Neural cell (in vitro differentiated cells): ENCODE data around the gene MAB21L3. TPM values are rescaled to one million over a fixed set of nuclear protein-coding genes. Genes with fewer than 3 reads are reported as not detected.
"Not testable (repeated sequence)": the region's sequence is repeated elsewhere in the genome, so short reads cannot be mapped to it uniquely, and the experiment has no call there.

ENCODE experiments used
- H2AFZ ChIP-seq: fragments of 200-600, 300-800 bp; sonication (generic), shearing (Covaris generic); 2 replicates; pipeline ENCODE4 v1.6.0; 2014; ENCODE audit warnings: low read depth, mild to moderate bottlenecking, antibody characterized with exemption, low read length, moderate library complexity
- H3F3A ChIP-seq: fragments of 200-600 bp; shearing (Covaris generic); 2 replicates; pipeline ENCODE4 v1.6.1; 2016; ENCODE audit warnings: mild to moderate bottlenecking, moderate library complexity, mixed read lengths, antibody characterized with exemption, low read length; ENCODE audit not compliant: insufficient read depth, poor library complexity, severe bottlenecking
- H3K27ac ChIP-seq: fragments of 200-600, 300-800 bp; sonication (generic), shearing (Covaris generic); 2 replicates; pipeline ENCODE4 v1.5.1; 2014; ENCODE audit warnings: mild to moderate bottlenecking, low read length, moderate library complexity
- H3K27me3 ChIP-seq: fragments of 300-800, 200-600 bp; sonication (generic), shearing (Covaris generic); 2 replicates; pipeline ENCODE4 v1.6.0; 2014; ENCODE audit warnings: mild to moderate bottlenecking, low read depth, low read length, moderate library complexity; ENCODE audit not compliant: insufficient read depth
- H3K36me3 ChIP-seq: fragments of 300-800, 200-600 bp; sonication (generic), shearing (Covaris generic); 2 replicates; pipeline ENCODE4 v1.5.1; 2014; ENCODE audit warnings: mild to moderate bottlenecking, antibody characterized with exemption, low read length, moderate library complexity; ENCODE audit not compliant: insufficient read depth
- H3K4me2 ChIP-seq: fragments of 300-800, 200-600 bp; sonication (generic), shearing (Covaris generic); 2 replicates; pipeline ENCODE4 v1.6.0; 2014; ENCODE audit warnings: mild to moderate bottlenecking, low read length
- H3K4me3 ChIP-seq: fragments of 300-800, 200-600 bp; sonication (generic), shearing (Covaris generic); 2 replicates; pipeline ENCODE4 v1.5.1; 2014; ENCODE audit warnings: mild to moderate bottlenecking, low read length, moderate library complexity
- H3K79me2 ChIP-seq: fragments of 200-600 bp; shearing (Covaris generic); replicated peaks from 2 replicates; pipeline ENCODE4 v1.6.0; 2014; ENCODE audit warnings: mild to moderate bottlenecking, low read length, moderate library complexity; ENCODE audit not compliant: insufficient read depth
- H3K9ac ChIP-seq: fragments of 300-800, 200-600 bp; sonication (generic), shearing (Covaris generic); 2 replicates; pipeline ENCODE4 v1.6.1; 2016; ENCODE audit warnings: mild to moderate bottlenecking, low read length, mixed read lengths
- H3K9me2 ChIP-seq: fragments of 200-600 bp; shearing (Covaris generic); 2 replicates; pipeline ENCODE4 v1.6.1; 2016; ENCODE audit warnings: mild to moderate bottlenecking, low read length, mixed read lengths; ENCODE audit not compliant: insufficient read depth
- H3K9me3 ChIP-seq: fragments of 200-600, 300-800 bp; sonication (generic), shearing (Covaris generic); 2 replicates; pipeline ENCODE4 v1.6.1; 2016; ENCODE audit warnings: mild to moderate bottlenecking, mixed run types, low read length, moderate library complexity, mixed read lengths
- H4K20me1 ChIP-seq: fragments of 200-600 bp; shearing (Covaris generic); 2 replicates; pipeline ENCODE4 v1.6.1; 2016; ENCODE audit warnings: mild to moderate bottlenecking, mixed run types; ENCODE audit not compliant: insufficient read depth
- EP300 ChIP-seq: fragments of 450-650 bp; conservative IDR thresholded peaks from 2 replicates; pipeline ENCODE4 v1.6.1; 2014; ENCODE audit warnings: antibody characterized with exemption, mild to moderate bottlenecking, moderate library complexity; ENCODE audit not compliant: poor library complexity, severe bottlenecking
- EZH2 ChIP-seq: fragments of 200-600, 300-800 bp; shearing (Covaris generic), sonication (generic); IDR thresholded peaks from 2 replicates; pipeline ENCODE4 v1.6.1; 2014; ENCODE audit warnings: antibody characterized with exemption, low read length, borderline replicate concordance, mild to moderate bottlenecking; ENCODE audit not compliant: insufficient read depth, poor library complexity, severe bottlenecking
- MXI1 ChIP-seq: fragments of 450-650 bp; conservative IDR thresholded peaks from 2 replicates; pipeline ENCODE4 v1.6.1; 2014; ENCODE audit warnings: antibody characterized with exemption, mild to moderate bottlenecking; ENCODE audit not compliant: poor library complexity, severe bottlenecking
- POLR2AphosphoS5 ChIP-seq: IDR thresholded peaks from 2 replicates; pipeline ENCODE4 v1.6.1; 2012
- RAD21 ChIP-seq: fragments of 450-650 bp; conservative IDR thresholded peaks from 2 replicates; pipeline ENCODE4 v1.6.1; 2014; ENCODE audit warnings: antibody characterized with exemption, mild to moderate bottlenecking, moderate library complexity
- SMC3 ChIP-seq: fragments of 450-650 bp; conservative IDR thresholded peaks from 2 replicates; pipeline ENCODE4 v1.6.1; 2014; ENCODE audit warnings: antibody characterized with exemption, mild to moderate bottlenecking, moderate library complexity; ENCODE audit not compliant: poor library complexity
- TAF1 ChIP-seq: IDR thresholded peaks from 2 replicates; pipeline ENCODE4 v1.6.1; 2012; ENCODE audit warnings: low read depth
- polyA plus RNA-seq: library from polyadenylated mRNA; depleted of rRNA; stranded (reverse); fragments of >200 nt; gene quantifications from 2 replicates; pipeline ENCODE4 v1.2.3, GENCODE V29; 2014
- TF ChIP-seq, protein P1 (sequence below): IDR thresholded peaks from 2 replicates; pipeline ENCODE4 v1.6.1; 2012; ENCODE audit warnings: borderline replicate concordance
- TF ChIP-seq, protein P2 (sequence below): fragments of 450-650 bp; IDR thresholded peaks from 2 replicates; pipeline ENCODE4 v1.5.1; 2014; ENCODE audit warnings: antibody characterized with exemption, mild to moderate bottlenecking, moderate library complexity; ENCODE audit not compliant: poor library complexity, severe bottlenecking

Gene MAB21L3
- polyA plus RNA-seq, 1 donor from 2014 or later: not detected

DNA sequence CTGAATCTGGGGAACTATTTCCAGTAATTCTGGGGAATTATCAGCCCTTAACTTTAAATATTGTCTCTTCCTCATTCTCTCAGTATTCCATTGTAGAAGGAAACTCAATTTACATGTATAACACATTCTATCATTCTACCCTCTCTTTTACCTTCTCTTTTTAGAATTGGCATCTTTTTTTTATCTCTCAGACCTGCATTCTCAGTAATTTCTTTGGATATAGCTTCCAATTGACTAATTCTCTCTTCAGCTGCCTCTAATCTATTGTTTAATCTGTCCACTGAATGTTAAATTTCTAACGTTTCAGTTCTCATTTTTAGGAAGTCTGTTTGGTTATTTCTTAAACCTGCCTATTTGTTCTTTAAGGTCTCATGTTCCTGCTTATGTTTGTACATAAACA, 33.0 kb downstream of the MAB21L3 start:
- no peak overlapping the region for H3K27ac ChIP-seq
- H2AFZ ChIP-seq: no peak overlapping the region
- H4K20me1 ChIP-seq: no peaks in the 10 kb centered on the region
- no peak overlapping the region for H3K9ac ChIP-seq
- no peaks in the 10 kb centered on the region for H3K36me3 ChIP-seq
- H3K9me2 ChIP-seq: no peaks in the 10 kb centered on the region
- TF ChIP-seq SMC3 (no peak), EP300 (no peak), RAD21 (no peak), POLR2AphosphoS5 (no peak), TAF1 (no peak), MXI1 (no peak), EZH2 (no peak)
- TF ChIP-seq, protein P1, sequence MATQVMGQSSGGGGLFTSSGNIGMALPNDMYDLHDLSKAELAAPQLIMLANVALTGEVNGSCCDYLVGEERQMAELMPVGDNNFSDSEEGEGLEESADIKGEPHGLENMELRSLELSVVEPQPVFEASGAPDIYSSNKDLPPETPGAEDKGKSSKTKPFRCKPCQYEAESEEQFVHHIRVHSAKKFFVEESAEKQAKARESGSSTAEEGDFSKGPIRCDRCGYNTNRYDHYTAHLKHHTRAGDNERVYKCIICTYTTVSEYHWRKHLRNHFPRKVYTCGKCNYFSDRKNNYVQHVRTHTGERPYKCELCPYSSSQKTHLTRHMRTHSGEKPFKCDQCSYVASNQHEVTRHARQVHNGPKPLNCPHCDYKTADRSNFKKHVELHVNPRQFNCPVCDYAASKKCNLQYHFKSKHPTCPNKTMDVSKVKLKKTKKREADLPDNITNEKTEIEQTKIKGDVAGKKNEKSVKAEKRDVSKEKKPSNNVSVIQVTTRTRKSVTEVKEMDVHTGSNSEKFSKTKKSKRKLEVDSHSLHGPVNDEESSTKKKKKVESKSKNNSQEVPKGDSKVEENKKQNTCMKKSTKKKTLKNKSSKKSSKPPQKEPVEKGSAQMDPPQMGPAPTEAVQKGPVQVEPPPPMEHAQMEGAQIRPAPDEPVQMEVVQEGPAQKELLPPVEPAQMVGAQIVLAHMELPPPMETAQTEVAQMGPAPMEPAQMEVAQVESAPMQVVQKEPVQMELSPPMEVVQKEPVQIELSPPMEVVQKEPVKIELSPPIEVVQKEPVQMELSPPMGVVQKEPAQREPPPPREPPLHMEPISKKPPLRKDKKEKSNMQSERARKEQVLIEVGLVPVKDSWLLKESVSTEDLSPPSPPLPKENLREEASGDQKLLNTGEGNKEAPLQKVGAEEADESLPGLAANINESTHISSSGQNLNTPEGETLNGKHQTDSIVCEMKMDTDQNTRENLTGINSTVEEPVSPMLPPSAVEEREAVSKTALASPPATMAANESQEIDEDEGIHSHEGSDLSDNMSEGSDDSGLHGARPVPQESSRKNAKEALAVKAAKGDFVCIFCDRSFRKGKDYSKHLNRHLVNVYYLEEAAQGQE: no peak
- TF ChIP-seq, protein P2, sequence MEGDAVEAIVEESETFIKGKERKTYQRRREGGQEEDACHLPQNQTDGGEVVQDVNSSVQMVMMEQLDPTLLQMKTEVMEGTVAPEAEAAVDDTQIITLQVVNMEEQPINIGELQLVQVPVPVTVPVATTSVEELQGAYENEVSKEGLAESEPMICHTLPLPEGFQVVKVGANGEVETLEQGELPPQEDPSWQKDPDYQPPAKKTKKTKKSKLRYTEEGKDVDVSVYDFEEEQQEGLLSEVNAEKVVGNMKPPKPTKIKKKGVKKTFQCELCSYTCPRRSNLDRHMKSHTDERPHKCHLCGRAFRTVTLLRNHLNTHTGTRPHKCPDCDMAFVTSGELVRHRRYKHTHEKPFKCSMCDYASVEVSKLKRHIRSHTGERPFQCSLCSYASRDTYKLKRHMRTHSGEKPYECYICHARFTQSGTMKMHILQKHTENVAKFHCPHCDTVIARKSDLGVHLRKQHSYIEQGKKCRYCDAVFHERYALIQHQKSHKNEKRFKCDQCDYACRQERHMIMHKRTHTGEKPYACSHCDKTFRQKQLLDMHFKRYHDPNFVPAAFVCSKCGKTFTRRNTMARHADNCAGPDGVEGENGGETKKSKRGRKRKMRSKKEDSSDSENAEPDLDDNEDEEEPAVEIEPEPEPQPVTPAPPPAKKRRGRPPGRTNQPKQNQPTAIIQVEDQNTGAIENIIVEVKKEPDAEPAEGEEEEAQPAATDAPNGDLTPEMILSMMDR: no peak
- H3K9me3 ChIP-seq: peaks cover 6% of the 10 kb centered on the region
- no peak overlapping the region for H3K4me2 ChIP-seq
- no peaks in the 10 kb centered on the region for H3K79me2 ChIP-seq
- H3K27me3 ChIP-seq: no peaks in the 10 kb centered on the region
- no peaks in the 10 kb centered on the region for H3F3A ChIP-seq
- no peak overlapping the region for H3K4me3 ChIP-seq

DNA sequence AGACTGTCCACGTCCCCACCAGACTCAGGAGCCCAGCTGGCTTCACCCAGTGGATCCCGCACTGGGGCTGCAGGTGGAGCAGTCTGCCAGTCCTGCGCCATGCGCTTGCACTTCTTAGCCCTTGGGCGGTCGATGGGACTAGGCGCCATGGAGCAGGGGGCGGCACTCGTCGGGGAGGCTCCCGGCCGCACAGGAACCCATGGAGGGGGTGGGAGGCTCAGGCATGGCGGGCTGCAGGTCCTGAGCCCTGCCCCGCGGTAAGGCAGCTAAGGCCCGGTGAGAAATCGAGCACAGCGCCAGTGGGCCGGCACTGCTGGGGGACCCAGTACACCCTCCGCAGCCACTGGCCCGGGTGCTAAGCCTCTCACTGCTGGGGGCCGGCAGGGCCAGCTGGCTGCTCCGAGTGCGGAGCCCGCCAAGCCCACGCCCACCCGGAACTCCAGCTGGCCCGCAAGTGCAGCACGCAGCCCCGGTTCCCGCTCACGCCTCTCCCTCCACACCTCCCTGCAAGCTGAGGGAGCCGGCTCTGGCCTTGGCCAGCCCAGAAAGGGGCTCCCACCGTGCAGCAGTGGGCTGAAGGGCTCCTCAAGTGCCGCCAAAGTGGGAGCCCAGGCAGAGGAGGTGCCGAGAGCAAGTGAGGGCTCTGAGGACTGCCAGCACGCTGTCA, 35.4 kb downstream of the MAB21L3 start:
- not testable (repeated sequence) for H3K27ac ChIP-seq, H3K79me2 ChIP-seq, H3K4me3 ChIP-seq, H3K9me2 ChIP-seq, H4K20me1 ChIP-seq, H2AFZ ChIP-seq, H3K9ac ChIP-seq, H3K4me2 ChIP-seq, H3K27me3 ChIP-seq, H3K36me3 ChIP-seq, H3F3A ChIP-seq, H3K9me3 ChIP-seq

DNA sequence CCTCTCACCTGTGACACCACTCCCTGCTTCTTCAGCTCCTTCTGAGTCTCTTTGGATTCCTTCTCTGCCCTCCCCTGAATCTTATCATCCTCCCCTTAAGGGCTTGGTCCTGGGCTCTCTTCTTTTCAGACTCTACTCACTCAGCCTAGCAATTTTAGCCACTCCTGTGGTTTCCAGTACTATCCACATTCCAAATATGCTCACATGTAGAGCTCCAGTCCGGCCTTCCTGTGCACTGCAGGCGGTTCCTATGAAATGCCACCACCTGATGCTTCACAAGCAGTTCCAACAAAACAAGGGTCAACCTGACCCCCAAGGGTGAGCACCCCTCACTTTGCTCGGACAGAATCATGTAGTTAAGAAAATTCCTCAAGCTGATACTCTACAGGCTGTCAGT, 35.9 kb downstream of the MAB21L3 start:
- no peak overlapping the region for H3K9ac ChIP-seq
- H3K27me3 ChIP-seq: no peaks in the 10 kb centered on the region
- H3F3A ChIP-seq: no peaks in the 10 kb centered on the region
- no peak overlapping the region for H3K27ac ChIP-seq
- TF ChIP-seq MXI1 (no peak), EZH2 (no peak), TAF1 (no peak), EP300 (no peak), SMC3 (no peak), RAD21 (no peak), POLR2AphosphoS5 (no peak)
- TF ChIP-seq, protein P2: no peak
- TF ChIP-seq, protein P1: no peak
- H3K79me2 ChIP-seq: no peaks in the 10 kb centered on the region
- no peak overlapping the region for H2AFZ ChIP-seq
- H3K36me3 ChIP-seq: no peaks in the 10 kb centered on the region
- H3K9me2 ChIP-seq: no peaks in the 10 kb centered on the region
- H3K9me3 ChIP-seq: peaks cover 6% of the 10 kb centered on the region
- H4K20me1 ChIP-seq: no peaks in the 10 kb centered on the region
- no peak overlapping the region for H3K4me3 ChIP-seq
- H3K4me2 ChIP-seq: no peak overlapping the region
